Measurements from ENCODE around the gene CHRD.

Gene CHRD

DNA sequence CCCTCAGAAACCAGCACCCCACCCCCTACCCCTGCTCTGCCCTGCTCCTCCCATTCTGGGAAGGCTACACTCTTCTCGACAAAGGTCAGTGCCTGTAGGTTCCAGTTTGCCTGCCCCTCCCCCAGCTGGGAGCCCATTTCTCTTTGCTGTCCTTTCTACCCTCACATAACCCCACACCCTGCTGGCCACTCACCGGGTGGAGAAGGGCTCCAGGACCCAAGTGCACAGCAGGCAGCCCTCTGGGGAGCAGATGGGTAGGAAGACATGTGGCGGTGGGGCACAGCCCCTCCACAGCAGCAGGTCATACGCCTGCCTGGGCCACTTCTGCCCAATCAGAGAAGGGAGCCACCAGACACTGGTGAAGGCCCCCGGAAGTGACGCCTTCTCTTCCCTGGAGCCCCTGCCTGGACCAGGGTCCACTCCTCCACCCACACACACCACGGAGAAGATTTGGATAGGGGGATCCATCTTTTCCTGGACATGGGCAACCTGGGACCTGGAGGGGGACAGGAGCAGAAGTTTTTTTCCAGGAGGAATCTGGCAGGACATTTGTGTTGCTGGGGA, 1.9 kb upstream of the CHRD start, which contains the start of gene THPO:
Gene THPO (minus strand): TSS at position 326 of the 564 bp plus-strand sequence. CDS start 1,948 bp downstream, outside the sequence.
- no peak within 1 kb of the TSS for H3K4me3 ChIP-seq (ENCODE audit: low read depth, low read length)
- no peak for DNase-seq
- no peaks in the 10 kb centered on the region for H3K36me3 ChIP-seq
- peaks cover 88% of the 10 kb centered on the region for H3K27me3 ChIP-seq
- H3K4me1 ChIP-seq, result peaks cover 10% of the 10 kb centered on the region
- TF ChIP-seq, protein P1, sequence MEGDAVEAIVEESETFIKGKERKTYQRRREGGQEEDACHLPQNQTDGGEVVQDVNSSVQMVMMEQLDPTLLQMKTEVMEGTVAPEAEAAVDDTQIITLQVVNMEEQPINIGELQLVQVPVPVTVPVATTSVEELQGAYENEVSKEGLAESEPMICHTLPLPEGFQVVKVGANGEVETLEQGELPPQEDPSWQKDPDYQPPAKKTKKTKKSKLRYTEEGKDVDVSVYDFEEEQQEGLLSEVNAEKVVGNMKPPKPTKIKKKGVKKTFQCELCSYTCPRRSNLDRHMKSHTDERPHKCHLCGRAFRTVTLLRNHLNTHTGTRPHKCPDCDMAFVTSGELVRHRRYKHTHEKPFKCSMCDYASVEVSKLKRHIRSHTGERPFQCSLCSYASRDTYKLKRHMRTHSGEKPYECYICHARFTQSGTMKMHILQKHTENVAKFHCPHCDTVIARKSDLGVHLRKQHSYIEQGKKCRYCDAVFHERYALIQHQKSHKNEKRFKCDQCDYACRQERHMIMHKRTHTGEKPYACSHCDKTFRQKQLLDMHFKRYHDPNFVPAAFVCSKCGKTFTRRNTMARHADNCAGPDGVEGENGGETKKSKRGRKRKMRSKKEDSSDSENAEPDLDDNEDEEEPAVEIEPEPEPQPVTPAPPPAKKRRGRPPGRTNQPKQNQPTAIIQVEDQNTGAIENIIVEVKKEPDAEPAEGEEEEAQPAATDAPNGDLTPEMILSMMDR (IDR thresholded peaks at IDR 0.05; ENCODE audit: low read depth, low read length), result no peak
- no peaks in the 10 kb centered on the region for H3K9me3 ChIP-seq

GRCh38 chr3:184378651-184379357, 1.1 kb upstream of the CHRD start:
- H3K4me1 ChIP-seq, result peaks cover 10% of the 10 kb centered on the region
- H3K4me3 ChIP-seq (ENCODE audit: low read depth, low read length), result no peak overlapping the region
- H3K27me3 ChIP-seq, result peaks cover 79% of the 10 kb centered on the region
- TF ChIP-seq, protein P1 (IDR thresholded peaks at IDR 0.05; ENCODE audit: low read depth, low read length), result no peak
- H3K36me3 ChIP-seq, result no peaks in the 10 kb centered on the region
- no peaks in the 10 kb centered on the region for H3K9me3 ChIP-seq
- DNase-seq, result no peak

- peak; percentile 45 for DNase-seq
- TF ChIP-seq, protein P1 (IDR thresholded peaks at IDR 0.05; ENCODE audit: low read depth, low read length), result no peak
- H3K4me1 ChIP-seq, result peaks cover 10% of the 10 kb centered on the region
- H3K27me3 ChIP-seq, result peaks cover 65% of the 10 kb centered on the region
- H3K4me3 ChIP-seq (ENCODE audit: low read depth, low read length), result no peak overlapping the region
- no peaks in the 10 kb centered on the region for H3K9me3 ChIP-seq
- no peaks in the 10 kb centered on the region for H3K36me3 ChIP-seq
Measured at GRCh38 chr3:184380185-184380626, 352 bp downstream of the CHRD start.

DNA sequence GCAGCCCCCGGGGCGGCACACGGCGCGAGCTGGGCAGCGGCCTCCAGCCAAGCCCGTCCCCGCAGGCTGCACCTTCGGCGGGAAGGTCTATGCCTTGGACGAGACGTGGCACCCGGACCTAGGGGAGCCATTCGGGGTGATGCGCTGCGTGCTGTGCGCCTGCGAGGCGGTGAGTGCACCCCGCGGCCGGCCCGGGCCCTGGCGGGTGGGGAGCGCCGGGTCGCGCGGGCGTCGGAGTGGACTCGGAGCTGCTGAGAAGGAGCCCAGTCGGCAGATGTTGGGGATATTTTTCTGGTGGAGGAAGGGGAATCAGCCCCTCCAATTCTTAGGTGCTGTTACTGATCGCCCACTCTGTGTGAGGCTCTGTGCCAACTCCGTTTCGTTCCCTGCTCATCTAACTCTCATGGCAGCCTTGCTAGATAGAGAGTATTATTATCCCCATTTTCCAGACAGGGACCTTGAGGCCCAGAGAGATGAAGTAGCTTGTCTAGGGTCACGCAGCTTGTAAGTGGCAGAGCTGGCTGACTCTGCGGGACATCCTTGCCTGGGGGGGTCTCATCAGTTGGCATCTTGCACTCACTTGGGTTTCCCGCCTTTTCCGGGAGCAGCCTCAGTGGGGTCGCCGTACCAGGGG, 890 bp downstream of the CHRD start:
- no peaks in the 10 kb centered on the region for H3K36me3 ChIP-seq
- peaks cover 10% of the 10 kb centered on the region for H3K4me1 ChIP-seq
- peaks cover 60% of the 10 kb centered on the region for H3K27me3 ChIP-seq
- no peak overlapping the region for H3K4me3 ChIP-seq (ENCODE audit: low read depth, low read length)
- no peak for DNase-seq
- H3K9me3 ChIP-seq, result no peaks in the 10 kb centered on the region
- TF ChIP-seq, protein P1 (IDR thresholded peaks at IDR 0.05; ENCODE audit: low read depth, low read length), result no peak

DNA sequence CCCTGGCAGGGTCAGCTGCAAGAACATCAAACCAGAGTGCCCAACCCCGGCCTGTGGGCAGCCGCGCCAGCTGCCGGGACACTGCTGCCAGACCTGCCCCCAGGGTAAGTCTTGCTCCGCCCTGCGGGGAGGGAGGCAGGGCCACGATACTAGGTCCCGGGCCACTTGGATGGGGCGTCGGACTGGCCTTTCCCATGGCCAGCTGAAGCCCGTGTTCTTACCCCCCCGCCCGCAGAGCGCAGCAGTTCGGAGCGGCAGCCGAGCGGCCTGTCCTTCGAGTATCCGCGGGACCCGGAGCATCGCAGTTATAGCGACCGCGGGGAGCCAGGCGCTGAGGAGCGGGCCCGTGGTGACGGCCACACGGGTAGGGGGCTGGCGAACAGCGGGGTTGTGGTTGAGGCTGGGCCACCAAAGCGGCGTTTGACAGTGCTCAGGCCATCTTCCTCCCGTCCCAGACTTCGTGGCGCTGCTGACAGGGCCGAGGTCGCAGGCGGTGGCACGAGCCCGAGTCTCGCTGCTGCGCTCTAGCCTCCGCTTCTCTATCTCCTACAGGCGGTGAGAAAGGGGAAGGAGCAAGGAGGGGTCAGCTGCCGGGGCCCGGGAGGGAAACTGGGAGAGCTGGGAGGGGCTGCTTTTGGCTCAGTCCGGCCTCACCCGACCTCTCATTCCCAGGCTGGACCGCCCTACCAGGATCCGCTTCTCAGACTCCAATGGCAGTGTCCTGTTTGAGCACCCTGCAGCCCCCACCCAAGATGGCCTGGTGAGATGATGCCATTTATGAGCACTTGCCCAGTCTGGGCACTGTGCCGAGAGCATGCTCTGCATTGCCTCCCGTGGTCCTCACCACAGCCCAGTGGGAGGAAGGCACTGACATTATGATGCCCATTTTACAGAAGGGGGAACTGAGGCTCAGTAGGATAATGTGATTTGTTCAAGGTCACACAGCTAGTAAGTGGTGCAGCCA, 1.7 kb downstream of the CHRD start:
- Histone ChIP-seq H3K27me3 (peaks cover 52% of the 10 kb centered on the region), H3K4me3 (ENCODE audit: low read depth, low read length) (no peak overlapping the region), H3K9me3 (no peaks in the 10 kb centered on the region), H3K4me1 (peaks cover 10% of the 10 kb centered on the region), H3K36me3 (no peaks in the 10 kb centered on the region)
- peak; percentile 37 for DNase-seq
- TF ChIP-seq, protein P1 (IDR thresholded peaks at IDR 0.05; ENCODE audit: low read depth, low read length), result no peak
